IPS-NIHi7 (cell line): ENCODE results near the gene MESD.
A peak's percentile ranks its signal among the peaks of the same experiment; 100 is the strongest.

ENCODE experiments used
- DNase-seq: peaks from one replicate; pipeline ENCODE4 v3.0.0; 2012; ENCODE audit warnings: mixed read lengths; ENCODE audit errors: extremely low spot score

Gene MESD

DNA sequence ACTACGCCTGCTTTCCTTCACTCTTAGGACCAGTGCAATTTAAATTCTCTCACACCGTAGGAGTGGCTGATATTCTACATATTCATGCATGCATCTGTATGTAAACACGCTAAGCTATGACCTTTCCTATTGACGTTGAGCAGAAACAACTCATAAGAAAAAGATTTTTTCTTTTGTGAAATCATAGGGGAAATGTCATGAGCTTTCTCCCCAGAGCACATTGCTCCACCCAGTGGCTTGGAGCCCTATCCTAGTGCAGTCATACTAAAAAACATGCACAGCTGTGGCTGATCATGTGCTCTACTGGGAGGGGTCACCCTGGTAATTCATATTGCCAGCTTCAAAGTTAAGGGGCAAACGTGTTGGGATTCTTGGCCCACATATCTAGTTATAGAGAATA lies 1.8 kb upstream of the MESD start:
- DNase-seq, result no peak

DNA sequence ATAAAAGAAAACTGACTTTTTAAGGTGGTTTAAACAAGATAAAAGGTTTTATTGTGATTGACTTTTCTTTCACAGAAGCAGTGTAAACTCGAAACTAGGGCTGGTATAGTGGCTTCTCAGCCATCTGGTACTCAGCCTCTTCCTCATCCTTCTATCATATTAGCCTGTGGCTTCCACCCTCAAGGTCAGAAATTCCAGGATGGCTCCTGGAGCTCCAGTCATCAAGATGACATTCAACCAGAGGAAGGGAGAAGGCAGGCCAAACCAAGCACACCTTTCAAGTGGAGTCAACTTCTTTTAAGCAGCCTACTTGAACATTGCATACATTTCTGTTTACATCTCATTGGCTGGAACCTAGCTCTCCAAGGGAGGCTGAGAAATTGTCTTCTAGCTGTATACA lies 1.3 kb upstream of the MESD start:
- no peak for DNase-seq

DNA sequence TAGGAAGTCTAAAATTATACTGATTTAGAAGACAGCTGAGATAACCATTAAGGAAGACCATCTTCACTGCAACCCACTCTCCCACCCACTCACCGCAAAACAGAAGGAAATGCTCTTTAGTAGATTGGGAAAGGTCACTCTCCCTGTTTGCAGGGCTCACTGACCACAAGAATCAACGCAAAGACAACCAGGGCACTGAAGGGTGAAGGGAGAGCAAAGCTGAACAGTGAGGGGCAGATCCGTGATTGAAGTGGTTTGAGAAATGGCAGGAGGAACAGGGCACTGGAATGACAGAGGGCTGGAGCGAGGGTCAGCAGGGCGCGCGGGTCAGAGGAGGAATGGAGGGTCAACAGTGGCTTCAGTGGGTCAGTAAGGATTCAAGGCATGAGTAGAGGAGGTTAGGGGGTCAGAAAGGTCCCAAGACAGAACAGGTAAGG lies 520 bp downstream of the MESD start:
- peak; percentile 32 for DNase-seq

DNA sequence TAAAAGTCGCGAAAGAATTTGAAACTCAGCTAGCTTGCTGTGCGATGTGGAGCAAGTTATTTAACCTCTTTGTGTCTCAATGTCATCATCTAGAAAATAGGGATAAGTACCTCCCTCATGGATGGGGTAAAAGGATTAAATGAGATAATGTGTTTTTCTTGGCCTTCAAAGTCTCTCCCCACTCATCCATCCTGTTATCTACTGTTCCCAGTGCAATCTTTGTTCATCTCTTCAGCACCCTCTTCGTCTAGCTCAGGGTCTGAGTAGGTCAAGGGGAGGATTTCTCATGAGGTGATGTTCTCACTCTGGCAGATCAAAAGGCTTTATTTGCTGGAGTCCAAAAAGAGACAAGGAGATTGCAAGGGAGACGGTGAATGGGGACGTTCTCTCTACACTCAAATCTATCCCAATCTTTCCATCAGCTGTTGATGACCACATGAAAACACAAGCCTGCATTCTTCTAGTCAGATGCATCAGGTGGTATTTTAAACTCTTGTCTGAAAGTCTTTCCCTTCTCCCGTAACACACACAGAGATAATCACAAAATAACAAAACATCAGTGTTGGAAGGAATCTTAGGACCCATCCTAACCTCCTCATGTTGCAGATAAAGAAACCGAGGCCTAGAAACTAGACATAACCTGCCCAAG lies 1.3 kb downstream of the MESD start:
- no peak for DNase-seq

DNA sequence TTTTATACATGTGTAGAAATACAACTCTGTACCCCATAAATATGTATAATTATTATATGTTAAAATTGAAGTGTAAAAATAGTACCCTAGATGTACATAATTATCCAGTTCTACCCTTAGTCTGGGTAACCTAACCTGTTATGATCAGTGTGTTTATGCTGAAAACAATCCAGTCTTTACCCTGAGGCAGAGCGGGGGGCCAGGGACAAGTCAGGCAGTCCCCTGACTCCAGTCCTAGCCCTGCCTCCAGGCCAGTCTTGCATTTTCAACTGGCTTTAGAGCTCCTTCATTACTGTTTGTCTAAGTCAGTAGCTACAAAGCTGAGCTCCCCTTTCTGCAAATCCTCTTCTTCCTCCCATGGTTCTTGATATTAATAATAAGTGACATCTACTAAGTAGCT lies 3.1 kb downstream of the MESD start:
- DNase-seq, result no peak

DNA sequence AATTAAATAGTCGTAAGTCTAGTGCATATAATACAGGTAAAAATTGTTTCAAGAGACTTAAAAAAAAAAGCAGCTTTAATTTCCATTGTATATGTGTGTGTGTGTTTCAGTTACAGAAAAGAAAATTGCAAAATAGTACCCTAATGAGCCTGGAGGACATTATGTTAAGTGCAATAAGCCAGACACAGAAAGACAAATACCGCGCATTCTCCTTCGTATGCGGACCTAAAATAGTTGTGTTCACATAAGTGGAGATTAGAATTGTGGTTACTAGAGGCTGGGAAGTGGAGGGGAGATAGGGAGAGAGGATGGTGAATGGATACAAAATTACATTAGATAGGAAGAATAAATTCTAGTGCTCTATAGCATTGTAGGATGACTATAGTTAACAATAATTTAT lies 3.6 kb downstream of the MESD start:
- no peak for DNase-seq

DNA sequence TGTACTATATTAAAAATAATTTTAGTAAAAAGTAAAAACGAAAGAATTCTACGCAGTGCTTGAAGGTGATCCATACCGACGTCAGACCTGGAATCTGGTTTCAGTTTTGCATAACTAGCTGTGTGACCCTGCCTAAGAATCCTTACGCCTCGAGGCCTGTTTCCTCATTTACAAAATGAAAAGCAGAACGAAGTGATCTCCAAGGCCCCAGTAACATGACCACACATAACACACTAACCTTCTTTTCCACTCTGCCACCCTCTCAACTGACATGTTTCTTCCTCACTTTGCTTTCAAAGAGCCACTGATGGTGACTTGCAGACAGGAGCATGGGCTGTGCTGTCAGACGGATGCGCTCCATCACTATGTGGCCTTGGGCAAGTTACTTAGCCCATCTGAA lies 4.8 kb downstream of the MESD start:
- no peak for DNase-seq

DNA sequence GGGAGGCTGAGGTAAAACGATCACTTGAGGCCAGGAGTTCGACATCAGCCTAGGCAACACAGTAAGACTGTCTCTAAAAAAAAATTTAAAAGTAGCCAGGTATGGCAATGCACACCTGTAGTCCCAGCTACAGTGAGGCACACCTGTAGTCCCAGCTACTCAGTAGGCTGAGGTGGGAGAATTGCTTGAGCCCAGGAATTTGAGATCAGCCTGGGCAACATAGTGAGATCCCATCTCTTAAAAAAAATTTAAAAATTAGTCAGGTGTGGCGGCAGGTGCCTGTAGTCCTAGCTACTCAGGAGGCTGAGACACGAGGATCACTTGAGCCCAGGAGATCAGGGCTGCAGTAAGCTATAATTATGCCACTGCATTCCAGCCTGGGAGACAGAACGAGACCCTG lies 6.8 kb downstream of the MESD start:
- no peak for DNase-seq

DNA sequence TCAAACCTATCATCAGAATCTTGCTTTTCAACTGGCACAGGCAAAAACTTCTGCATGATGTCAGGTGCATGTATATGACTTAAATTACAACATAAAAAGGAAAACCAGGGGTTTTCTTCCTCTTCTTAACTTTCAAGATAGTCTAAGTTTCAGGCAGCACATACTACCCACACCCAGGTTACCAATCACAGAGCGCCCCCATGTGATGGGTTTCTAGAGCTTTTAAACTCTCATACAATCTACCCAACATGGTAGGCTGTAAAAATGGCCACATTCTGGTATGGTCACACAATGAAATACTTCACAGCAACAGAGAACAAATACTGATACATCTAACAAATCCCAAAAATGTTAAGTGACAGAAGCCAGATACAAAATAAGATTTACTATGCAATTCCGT lies 7.4 kb downstream of the MESD start:
- DNase-seq, result no peak

DNA sequence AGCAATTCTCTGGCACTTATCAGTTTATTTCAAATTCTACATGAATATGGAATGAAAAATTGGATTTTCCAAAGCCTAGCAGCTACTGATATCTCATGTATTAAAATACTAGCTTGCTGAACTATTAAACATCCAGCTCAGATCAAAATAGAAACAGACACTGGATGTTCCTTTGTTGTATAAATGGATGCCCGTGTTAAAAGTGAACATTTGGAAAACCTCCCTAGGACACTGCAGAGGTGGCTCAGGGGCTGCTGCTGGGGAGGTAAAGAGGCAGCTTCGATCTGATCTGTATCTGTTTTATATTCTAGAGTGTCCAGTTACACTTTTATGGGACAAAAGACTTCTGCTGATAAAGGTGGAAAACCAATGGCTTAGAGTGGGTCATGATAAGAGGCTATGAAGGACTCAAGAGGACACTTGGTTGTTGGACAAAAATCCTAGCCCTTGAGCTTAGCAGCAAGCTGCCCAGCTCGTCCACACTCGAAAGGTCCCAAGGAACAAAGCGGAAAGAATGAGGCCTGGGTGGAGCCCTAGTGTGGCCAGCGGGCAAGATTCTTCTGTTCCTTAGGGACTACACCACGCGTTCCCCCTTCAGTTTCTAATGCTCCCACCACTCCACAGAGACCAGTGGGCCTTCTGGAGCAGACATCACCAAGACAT lies 9.9 kb downstream of the MESD start:
- no peak for DNase-seq

DNA sequence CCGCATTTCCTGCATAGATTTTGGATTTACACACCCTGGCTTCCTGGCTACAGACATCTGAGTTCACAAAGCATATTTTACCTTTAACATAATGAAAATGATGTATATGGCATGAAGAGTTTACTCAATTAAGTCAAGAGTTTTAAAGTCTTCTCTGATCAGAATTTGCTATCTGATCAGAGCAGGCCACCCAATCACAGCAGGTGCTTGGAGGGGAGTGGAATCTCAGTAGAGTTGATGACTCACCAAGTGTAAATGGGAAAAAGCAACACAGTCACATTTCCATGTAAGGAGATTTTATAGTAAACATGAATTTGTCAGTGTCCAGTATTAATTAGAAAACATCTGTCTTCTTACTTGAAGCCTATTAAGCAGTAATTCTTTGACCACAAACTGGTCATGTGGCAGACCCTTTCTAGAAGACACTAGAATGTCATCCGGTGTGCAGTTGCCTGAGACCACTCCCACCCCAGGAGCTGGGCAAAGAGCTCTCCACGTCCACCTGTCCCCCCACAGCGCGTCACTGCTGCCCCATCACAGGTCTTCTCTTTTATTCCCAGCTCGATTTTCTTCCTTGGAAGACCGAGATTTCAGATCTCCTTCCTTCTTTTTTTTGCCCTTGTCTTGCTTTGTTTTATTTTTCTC lies 10.8 kb downstream of the MESD start:
- DNase-seq, result no peak

DNA sequence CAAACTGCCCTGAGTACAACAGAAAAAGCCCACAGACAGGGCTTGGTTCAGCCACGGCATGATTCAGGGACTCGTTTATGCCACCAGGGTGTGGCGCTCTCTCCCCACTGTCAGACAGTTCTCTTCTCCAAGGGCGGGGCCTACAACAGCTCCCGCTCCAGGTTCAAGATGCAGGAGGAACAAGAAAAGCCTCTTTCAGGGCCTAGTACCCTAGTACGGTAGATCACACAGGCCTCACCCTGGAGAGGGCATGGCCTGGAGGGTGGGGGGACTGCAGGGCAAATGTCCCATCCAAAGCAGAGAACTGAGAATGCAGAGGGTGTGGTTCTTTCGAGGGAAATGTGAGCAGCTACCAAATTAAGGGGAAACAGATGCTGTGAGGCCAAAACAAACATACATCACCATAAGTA lies 12.0 kb downstream of the MESD start:
- DNase-seq, result peak; percentile 78

DNA sequence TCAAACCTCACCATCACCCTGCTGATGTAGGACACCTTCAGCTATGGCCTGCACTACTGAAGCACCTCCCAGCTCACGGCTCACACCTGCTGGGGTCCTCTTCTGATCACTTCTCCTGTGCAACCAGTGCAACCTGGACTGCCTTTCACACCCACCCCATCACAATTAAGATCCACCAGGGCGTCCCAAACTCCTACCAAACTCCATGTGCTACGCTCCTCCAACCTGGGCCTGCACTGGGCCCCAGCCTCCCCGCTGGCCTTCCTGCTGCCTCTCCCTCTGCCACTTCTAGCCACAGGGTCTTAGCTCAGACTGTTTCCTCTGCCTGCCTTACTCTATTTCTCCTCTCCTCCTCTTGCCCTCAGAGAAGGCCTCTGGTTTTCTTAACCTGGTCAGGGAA lies 12.8 kb downstream of the MESD start:
- no peak for DNase-seq

DNA sequence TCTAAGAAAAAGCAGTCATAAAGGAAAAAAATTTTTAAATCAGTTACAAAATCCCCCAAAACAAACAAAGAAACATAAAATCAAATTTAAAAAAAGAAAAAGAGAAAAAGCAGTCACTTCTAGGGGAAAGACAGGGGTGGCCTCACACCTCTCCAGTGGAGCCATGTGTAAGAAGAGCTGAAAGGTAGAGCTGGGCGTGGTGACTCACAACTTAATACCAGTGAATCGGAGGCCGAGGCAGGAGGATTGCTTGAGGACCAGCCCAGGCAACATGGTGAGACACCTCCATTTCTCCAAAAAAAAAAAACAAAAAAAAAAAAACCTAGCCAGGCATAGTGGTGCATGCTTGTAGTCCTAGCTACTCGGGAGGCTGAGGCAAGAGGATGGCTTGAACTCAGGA lies 14.7 kb downstream of the MESD start:
- DNase-seq, result no peak

DNA sequence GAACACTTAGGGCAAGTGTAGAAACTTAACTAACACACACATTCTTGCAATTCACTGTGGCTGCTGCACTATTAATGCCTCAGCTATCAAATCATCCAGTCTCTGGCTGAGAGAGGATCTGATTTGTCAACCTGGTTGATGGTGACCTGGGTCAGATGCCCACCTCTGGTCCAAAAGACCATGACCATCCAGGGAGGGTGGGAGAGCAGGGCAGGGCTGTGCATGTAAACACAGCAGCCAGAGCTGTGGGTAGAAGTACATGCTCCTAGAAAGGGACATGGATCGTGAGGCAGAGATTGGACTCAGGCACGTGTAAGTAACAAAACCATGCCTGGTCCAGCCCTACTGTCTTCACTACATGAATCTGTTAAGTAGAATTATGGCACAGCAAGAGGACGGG lies 17.3 kb downstream of the MESD start:
- no peak for DNase-seq

DNA sequence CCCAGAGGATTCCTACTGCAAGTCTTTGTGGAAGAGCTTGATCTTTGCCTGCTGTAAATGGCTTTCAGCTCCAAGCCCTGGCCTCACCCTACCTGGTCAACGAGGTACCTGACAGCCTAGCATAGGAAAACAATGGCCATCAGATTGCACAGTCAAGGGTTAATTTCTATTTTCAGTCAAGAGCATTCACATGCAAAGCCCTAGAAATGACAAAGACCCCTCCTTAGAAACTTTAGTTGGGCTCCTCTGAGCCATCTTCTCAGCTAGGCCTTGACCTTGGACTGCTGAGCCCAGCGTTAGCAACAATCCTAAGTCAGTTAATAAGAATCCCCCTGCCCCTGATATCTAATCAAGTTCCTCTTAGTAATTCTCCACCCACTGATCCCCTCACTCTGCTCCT lies 18.5 kb downstream of the MESD start:
- DNase-seq, result no peak

DNA sequence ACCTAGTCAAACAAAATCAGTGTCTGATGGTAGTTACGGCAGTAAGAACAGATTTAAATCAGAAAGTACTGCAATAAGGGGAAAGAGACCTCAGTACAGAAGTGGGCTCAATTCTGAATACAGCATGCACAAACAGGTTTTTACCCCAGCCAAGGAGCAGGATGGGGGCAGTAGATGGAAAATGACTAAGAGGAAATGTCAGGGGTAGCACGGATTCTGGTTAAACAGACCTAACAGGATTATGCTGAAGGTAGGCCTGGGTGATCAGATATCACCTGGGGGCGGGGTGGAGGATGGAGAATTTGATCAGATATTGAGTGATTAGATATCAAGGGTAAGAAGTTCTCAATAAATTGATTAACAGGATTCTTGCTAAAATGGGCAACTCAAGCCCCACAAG lies 19.0 kb downstream of the MESD start:
- no peak for DNase-seq

DNA sequence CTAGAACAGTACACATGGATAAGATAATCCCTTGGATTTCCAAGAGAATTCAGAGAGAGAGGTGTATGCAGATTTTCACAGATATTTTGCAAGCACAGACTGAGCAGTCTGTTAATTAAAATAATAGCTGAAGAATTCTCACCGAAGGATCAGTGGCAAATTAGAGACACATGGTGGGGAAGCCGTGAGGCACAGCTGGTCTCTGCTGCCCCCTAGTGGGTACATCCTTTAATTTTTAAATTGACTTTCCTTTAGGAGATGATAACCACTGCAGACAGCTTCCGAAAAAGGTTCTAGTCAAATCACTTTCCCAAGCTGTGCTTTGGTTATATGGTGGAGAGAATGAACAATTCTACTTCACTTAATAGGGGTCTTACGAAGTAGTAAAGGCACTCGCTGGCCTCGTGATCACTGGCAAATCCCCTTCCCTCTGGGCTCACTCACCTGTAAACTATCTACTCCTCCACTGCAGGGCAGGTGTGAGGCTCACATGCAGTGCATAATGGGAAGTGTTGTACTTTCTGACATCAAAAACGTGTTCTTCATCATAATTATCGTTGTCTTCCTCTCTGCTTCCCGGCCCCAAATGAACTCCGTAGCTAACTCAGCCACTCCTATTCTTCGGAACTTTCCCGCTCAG lies 19.5 kb downstream of the MESD start:
- peak; percentile 48 for DNase-seq

DNA sequence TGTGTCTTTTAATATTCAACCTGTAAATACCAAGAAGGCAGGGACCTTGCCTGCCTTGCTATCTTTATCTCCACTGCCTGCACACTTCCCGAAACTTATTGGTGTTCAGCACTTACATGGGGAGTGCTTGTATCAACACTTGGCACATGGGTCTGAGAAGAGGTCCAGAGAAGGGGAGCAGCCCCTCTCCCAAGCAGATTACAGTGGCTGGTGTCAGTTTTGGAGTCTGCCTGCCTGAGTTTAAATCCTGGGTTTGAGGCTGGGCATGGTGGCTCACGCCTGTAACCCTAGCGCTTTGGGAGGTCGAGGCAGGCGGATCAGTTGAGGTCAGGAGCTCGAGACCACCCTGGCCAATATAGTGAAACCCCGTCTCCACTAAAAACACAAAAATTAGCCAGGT lies 20.3 kb downstream of the MESD start:
- no peak for DNase-seq

DNA sequence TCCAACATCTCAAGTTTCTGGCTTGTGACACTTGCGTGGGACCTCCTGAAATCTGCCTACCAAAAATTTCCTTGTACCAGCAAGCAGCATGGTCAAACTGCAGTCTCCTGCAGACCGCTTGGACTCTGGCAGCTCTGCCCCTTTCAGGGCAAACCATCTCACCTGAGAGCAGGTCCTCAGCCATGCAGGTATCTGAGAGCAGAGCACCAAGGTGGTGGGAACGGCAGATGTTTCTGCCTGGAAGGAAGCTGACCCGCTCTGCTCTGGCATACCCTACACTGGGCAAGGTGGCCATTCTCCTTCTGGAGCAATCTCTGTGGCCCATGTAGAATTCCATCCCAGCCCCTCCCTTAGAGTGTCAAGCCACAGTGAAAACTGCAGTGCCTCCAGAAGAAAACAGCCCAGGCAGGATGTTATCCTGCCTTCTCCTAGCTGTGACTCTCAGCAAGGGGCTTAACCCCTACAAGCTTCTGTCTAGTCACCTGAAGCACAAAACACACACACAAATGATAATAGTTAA lies 21.6 kb downstream of the MESD start:
- no peak for DNase-seq

DNA sequence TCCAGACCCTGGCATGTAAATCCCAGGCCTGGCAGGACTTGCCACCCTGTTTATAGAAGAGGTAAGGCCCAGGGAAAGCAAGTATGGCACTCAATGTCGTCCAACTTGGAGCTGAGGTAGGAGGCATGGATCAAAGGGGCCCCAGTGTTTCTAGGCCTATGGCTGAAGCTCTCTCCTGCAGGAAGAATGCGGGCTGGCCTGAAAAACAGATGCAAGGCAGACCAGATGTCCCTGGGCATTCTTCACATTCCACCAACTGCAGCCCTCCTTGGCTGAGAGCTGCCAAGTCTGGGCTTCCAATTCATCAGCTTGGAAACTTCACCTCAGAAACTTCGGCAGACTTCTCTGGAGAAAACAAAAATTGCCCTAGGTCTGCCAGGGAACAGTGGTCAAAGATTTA lies 22.2 kb downstream of the MESD start:
- DNase-seq, result peak; percentile 81

DNA sequence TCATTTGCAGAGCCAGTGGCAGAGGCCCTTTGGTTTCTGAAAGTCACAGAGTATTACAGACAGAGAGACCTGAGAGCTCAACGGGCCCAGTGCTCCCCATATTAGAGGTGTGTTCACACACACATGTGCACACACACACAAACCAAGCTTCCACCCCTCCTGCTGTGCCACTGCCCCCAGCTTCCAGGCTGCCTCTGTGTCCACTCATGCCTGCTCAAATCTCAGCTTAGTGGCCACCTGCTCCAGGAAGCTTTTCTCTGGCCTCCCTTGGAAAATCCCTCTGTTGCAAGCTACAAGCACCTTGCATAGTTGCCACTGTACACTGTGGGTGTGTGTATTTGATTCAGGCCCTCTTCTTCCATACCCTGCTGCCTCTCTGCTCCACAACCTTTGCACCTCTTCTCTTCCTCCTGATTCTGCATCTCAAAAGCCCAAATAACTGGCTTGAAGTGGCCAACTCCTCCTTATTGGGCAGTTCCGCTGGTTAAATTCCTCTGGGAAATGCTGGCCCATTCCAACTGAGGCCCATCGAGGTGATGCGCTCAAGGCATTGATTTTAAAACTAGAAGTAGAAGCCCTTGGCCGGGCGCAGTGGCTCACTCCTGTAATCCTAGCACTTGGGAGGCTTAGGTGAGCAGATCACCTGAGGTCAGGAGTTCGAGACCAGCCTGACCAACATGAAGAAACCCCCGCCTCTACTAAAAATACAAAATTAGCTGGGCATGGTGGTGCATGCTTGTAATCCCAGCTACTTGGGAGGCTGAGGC lies 23.0 kb downstream of the MESD start:
- DNase-seq, result no peak
